Neutrophil (primary cell): ENCODE measurements around the gene LNPEP.

Source experiments
- H3K27ac ChIP-seq: fragments of 200-600 bp; sonication (generic); 2 replicates; pipeline ENCODE4 v1.5.1; 2016; ENCODE audit warnings: mild to moderate bottlenecking, moderate library complexity
- H3K27me3 ChIP-seq: fragments of 200-600 bp; sonication (generic); 2 replicates; pipeline ENCODE4 v1.6.0; 2016; ENCODE audit warnings: mild to moderate bottlenecking
- H3K36me3 ChIP-seq: fragments of 200-600 bp; sonication (generic); 2 replicates; pipeline ENCODE4 v1.5.1; 2017
- H3K4me1 ChIP-seq, 2 experiments: fragments of 200-600 bp in 1 of 2; sonication (generic) in 1 of 2; 1 replicate in 1 of 2; 2 replicates in 1 of 2; pipeline versions ENCODE4 v1.5.1 to v1.6.1; 2013 to 2016; ENCODE audit warnings: low read depth in 1 of 2, low read length in 1 of 2, mild to moderate bottlenecking in 1 of 2, moderate library complexity in 1 of 2; ENCODE audit not compliant: control insufficient read depth in 1 of 2, insufficient read depth in 1 of 2
- H3K4me3 ChIP-seq, 2 experiments: fragments of 200-600 bp in 1 of 2; sonication (generic) in 1 of 2; 1 replicate in 1 of 2; 2 replicates in 1 of 2; pipeline ENCODE4 v1.5.1; 2013 to 2016; ENCODE audit warnings: low read depth in 1 of 2, low read length in 1 of 2, mild to moderate bottlenecking in 1 of 2, moderate library complexity in 1 of 2
- H3K9me3 ChIP-seq: fragments of 200-600 bp; sonication (generic); 2 replicates; pipeline ENCODE4 v1.5.1; 2016
- CTCF ChIP-seq: fragments of 200-600 bp; sonication (generic); IDR thresholded peaks from 2 replicates; pipeline ENCODE4 v1.5.1; 2016; ENCODE audit warnings: antibody characterized with exemption

LNPEP gene

GRCh38 chr5:97046270-97046982 lies 110.5 kb downstream of the LNPEP start:
- no peaks in the 10 kb centered on the region for H3K36me3 ChIP-seq
- H3K9me3 ChIP-seq: no peaks in the 10 kb centered on the region
- H3K4me3 ChIP-seq: no peak overlapping the region
- no peak for TF ChIP-seq CTCF
- H3K27ac ChIP-seq: no peak overlapping the region
- no peaks in the 10 kb centered on the region for H3K27me3 ChIP-seq
- H3K4me1 ChIP-seq: no peaks in the 10 kb centered on the region

- Histone ChIP-seq H3K27ac (no peak overlapping the region), H3K36me3 (no peaks in the 10 kb centered on the region), H3K4me1 (no peaks in the 10 kb centered on the region), H3K9me3 (no peaks in the 10 kb centered on the region), H3K27me3 (no peaks in the 10 kb centered on the region), H3K4me3 (no peak overlapping the region)
- no peak for TF ChIP-seq CTCF
These were observed 111.2 kb downstream of the LNPEP start for GRCh38 chr5:97047076-97047475.

- no peak overlapping the region for H3K4me3 ChIP-seq
- no peak overlapping the region for H3K27ac ChIP-seq
- no peak for TF ChIP-seq CTCF
- no peaks in the 10 kb centered on the region for H3K36me3 ChIP-seq
- H3K27me3 ChIP-seq: no peaks in the 10 kb centered on the region
- no peaks in the 10 kb centered on the region for H3K9me3 ChIP-seq
- no peaks in the 10 kb centered on the region for H3K4me1 ChIP-seq
These were observed 113.3 kb downstream of the LNPEP start for GRCh38 chr5:97049175-97049574.

- no peak overlapping the region for H3K27ac ChIP-seq
- H3K4me3 ChIP-seq: no peak overlapping the region
- H3K36me3 ChIP-seq: no peaks in the 10 kb centered on the region
- H3K9me3 ChIP-seq: no peaks in the 10 kb centered on the region
- no peaks in the 10 kb centered on the region for H3K4me1 ChIP-seq
- no peak for TF ChIP-seq CTCF
- no peaks in the 10 kb centered on the region for H3K27me3 ChIP-seq
These were observed 120.4 kb downstream of the LNPEP start for GRCh38 chr5:97056263-97056662.

GRCh38 chr5:97062046-97062445 lies 126.2 kb downstream of the LNPEP start:
- TF ChIP-seq CTCF: no peak

More at GRCh38 chr5:97062046-97062445, 126.2 kb downstream of the LNPEP start:
- no peak overlapping the region for H3K27ac ChIP-seq
- no peaks in the 10 kb centered on the region for H3K36me3 ChIP-seq
- no peak overlapping the region for H3K4me3 ChIP-seq
- no peaks in the 10 kb centered on the region for H3K4me1 ChIP-seq
- H3K27me3 ChIP-seq: no peaks in the 10 kb centered on the region
- H3K9me3 ChIP-seq: no peaks in the 10 kb centered on the region
